GM23338 (cell line): ENCODE measurements around the gene SYNPO2. TPM values are rescaled to one million over a fixed set of nuclear protein-coding genes. Genes with fewer than 3 reads are reported as not detected.
A peak's percentile ranks its signal among the peaks of the same experiment; 100 is the strongest.

Experiments
- ATAC-seq: fragments of 200-7000 bp; cut with Tn5 transposase; 3 replicates; pipeline ENCODE4 v1.9.1; 2020
- DNase-seq: peaks from one replicate; pipeline ENCODE4 v3.0.0-alpha.2; 2015; ENCODE audit warnings: low spot score
- H2AFZ ChIP-seq: fragments of 200-600 bp; sonication (generic); 2 replicates; pipeline ENCODE4 v1.8.0; 2016; ENCODE audit warnings: antibody characterized with exemption, mild to moderate bottlenecking, moderate library complexity
- H3F3A ChIP-seq: fragments of 200-600 bp; sonication (generic); replicated peaks from 2 replicates; pipeline ENCODE4 v1.8.0; 2017; ENCODE audit warnings: antibody characterized with exemption, mixed run types, low read depth
- H3K27ac ChIP-seq: fragments of 200-600 bp; sonication (generic); 2 replicates; pipeline ENCODE4 v1.6.1; 2016; ENCODE audit warnings: low read depth
- H3K27me3 ChIP-seq: fragments of 200-600 bp; sonication (generic); 2 replicates; pipeline ENCODE4 v1.8.0; 2016; ENCODE audit warnings: mild to moderate bottlenecking, mixed run types, moderate library complexity; ENCODE audit not compliant: insufficient read depth
- H3K36me3 ChIP-seq: fragments of 200-600 bp; sonication (generic); 2 replicates; pipeline ENCODE4 v1.8.0; 2016; ENCODE audit warnings: mild to moderate bottlenecking; ENCODE audit not compliant: insufficient read depth
- H3K4me1 ChIP-seq: fragments of 200-600 bp; sonication (generic); 2 replicates; pipeline ENCODE4 v1.8.0; 2016; ENCODE audit warnings: mild to moderate bottlenecking, moderate library complexity; ENCODE audit not compliant: insufficient read depth
- H3K4me2 ChIP-seq: fragments of 200-600 bp; sonication (generic); 2 replicates; pipeline ENCODE4 v1.7.1; 2017; ENCODE audit warnings: mixed run types
- H3K4me3 ChIP-seq: fragments of 200-600 bp; sonication (generic); 2 replicates; pipeline ENCODE4 v1.6.1; 2016; ENCODE audit warnings: mixed run types
- H3K79me2 ChIP-seq: fragments of 200-600 bp; sonication (generic); replicated peaks from 2 replicates; pipeline ENCODE4 v1.8.0; 2017; ENCODE audit warnings: mild to moderate bottlenecking; ENCODE audit not compliant: insufficient read depth
- H3K9me2 ChIP-seq: fragments of 200-600 bp; sonication (generic); 2 replicates; pipeline ENCODE4 v1.8.0; 2017; ENCODE audit not compliant: insufficient read depth
- H4K20me1 ChIP-seq: fragments of 200-600 bp; sonication (generic); replicated peaks from 2 replicates; pipeline ENCODE4 v1.8.0; 2017; ENCODE audit warnings: mild to moderate bottlenecking; ENCODE audit not compliant: insufficient read depth
- H3K27ac Mint-ChIP-seq: 2 replicates; pipeline ENCODE4 v1.8.0; 2020; ENCODE audit warnings: inconsistent platforms, mild to moderate bottlenecking, moderate library complexity, mixed read lengths
- H3K27me3 Mint-ChIP-seq: 3 replicates; pipeline ENCODE4 v1.8.0; 2022; ENCODE audit warnings: low read depth, mild to moderate bottlenecking, moderate library complexity, mixed read lengths, inconsistent platforms; ENCODE audit not compliant: insufficient read depth, poor library complexity
- H3K36me3 Mint-ChIP-seq: 3 replicates; pipeline ENCODE4 v1.8.0; 2021; ENCODE audit warnings: low read depth, mild to moderate bottlenecking, inconsistent platforms, moderate library complexity, mixed read lengths
- H3K4me1 Mint-ChIP-seq: 3 replicates; pipeline ENCODE4 v1.8.0; 2020; ENCODE audit warnings: mild to moderate bottlenecking, inconsistent platforms, mixed read lengths
- H3K4me3 Mint-ChIP-seq: 3 replicates; pipeline ENCODE4 v1.8.0; 2021; ENCODE audit warnings: moderate library complexity, mild to moderate bottlenecking, inconsistent platforms, mixed read lengths
- H3K9me3 Mint-ChIP-seq: 3 replicates; pipeline ENCODE4 v1.8.0; 2020; ENCODE audit warnings: moderate library complexity, mild to moderate bottlenecking, inconsistent platforms, mixed read lengths
- ETS1 ChIP-seq: IDR thresholded peaks from 2 replicates; pipeline ENCODE4 v1.6.1; 2016; ENCODE audit warnings: antibody characterized with exemption
- JUNB ChIP-seq: IDR thresholded peaks from one replicate; pipeline ENCODE4 v1.6.1; 2016; ENCODE audit warnings: antibody characterized with exemption; ENCODE audit not compliant: unreplicated experiment
- NANOG ChIP-seq: IDR thresholded peaks from 2 replicates; pipeline ENCODE4 v1.6.1; 2016; ENCODE audit warnings: antibody characterized with exemption, borderline replicate concordance
- POLR2AphosphoS5 ChIP-seq: IDR thresholded peaks from 2 replicates; pipeline ENCODE4 v1.6.1; 2016; ENCODE audit warnings: antibody characterized with exemption, low read depth
- STAT1 ChIP-seq: IDR thresholded peaks from one replicate; pipeline ENCODE4 v1.6.1; 2016; ENCODE audit warnings: antibody characterized with exemption; ENCODE audit not compliant: unreplicated experiment
- ZNF114 ChIP-seq: fragments of 250-450 bp; sonication (Bioruptor Pico); IDR thresholded peaks from 2 replicates; pipeline ENCODE4 v1.5.0; 2020; ENCODE audit warnings: mild to moderate bottlenecking, moderate library complexity
- ZNF331 ChIP-seq: fragments of 250-450 bp; sonication (Bioruptor Pico); IDR thresholded peaks from 2 replicates; pipeline ENCODE4 v1.5.0; 2020; ENCODE audit warnings: low read depth, mild to moderate bottlenecking, moderate library complexity
- polyA plus RNA-seq: library from polyadenylated mRNA; unstranded; fragments of >200 nt; fragmentation: Nextera tagmentation; extraction: Ambion mirVana; gene quantifications from 2 replicates; pipeline ENCODE4 v1.2.1, GENCODE V29; 2016
- total RNA-seq: library from RNA; depleted of rRNA; stranded (reverse); fragments of >200 nt; shearing (Covaris generic); gene quantifications from 2 replicates; pipeline ENCODE4 v1.2.3, GENCODE V29; 2014
- TF ChIP-seq, protein P1 (sequence below), 2 experiments: fragments of 200-600 bp in 1 of 2; sonication (generic) in 1 of 2; conservative IDR thresholded peaks; 2 replicates each; pipeline versions ENCODE4 v1.5.1 to v1.6.1; 2016 to 2017; ENCODE audit warnings: antibody characterized with exemption in 2 of 2, low read depth in 2 of 2, mild to moderate bottlenecking in 2 of 2, moderate library complexity in 1 of 2
- TF ChIP-seq, protein P2 (sequence below): IDR thresholded peaks from one replicate; pipeline ENCODE4 v1.6.1; 2018; ENCODE audit warnings: antibody characterized with exemption; ENCODE audit not compliant: unreplicated experiment
- TF ChIP-seq, protein P3 (sequence below): fragments of 250-450 bp; sonication (Bioruptor Pico); IDR thresholded peaks from 2 replicates; pipeline ENCODE4 v1.5.0; 2020; ENCODE audit warnings: mild to moderate bottlenecking, moderate library complexity

SYNPO2 gene
- total and polyA plus RNA-seq, 2 experiments from 2014 or later = 2.1 to 3.4 TPM

DNA sequence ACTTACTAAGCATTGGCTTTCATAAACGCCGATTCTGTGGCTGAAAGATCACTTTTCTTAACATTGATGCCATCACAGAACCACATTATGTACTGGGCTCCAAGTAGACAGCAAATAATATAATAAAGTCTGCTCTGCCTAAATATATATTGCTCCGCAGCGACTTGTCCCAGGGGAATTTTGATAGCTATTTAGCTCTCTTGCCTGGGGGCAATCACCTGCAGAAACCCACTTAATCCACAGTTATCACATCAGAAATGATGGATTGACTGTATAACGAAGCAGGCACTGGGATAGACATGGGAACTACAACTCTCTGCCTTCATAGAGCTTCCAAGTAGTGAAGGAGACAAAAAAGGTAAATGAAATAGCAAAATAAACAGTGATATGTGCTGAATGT, 199.0 kb downstream of the SYNPO2 start (continued):
- TF ChIP-seq, protein P1, sequence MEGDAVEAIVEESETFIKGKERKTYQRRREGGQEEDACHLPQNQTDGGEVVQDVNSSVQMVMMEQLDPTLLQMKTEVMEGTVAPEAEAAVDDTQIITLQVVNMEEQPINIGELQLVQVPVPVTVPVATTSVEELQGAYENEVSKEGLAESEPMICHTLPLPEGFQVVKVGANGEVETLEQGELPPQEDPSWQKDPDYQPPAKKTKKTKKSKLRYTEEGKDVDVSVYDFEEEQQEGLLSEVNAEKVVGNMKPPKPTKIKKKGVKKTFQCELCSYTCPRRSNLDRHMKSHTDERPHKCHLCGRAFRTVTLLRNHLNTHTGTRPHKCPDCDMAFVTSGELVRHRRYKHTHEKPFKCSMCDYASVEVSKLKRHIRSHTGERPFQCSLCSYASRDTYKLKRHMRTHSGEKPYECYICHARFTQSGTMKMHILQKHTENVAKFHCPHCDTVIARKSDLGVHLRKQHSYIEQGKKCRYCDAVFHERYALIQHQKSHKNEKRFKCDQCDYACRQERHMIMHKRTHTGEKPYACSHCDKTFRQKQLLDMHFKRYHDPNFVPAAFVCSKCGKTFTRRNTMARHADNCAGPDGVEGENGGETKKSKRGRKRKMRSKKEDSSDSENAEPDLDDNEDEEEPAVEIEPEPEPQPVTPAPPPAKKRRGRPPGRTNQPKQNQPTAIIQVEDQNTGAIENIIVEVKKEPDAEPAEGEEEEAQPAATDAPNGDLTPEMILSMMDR (conservative IDR thresholded peaks at IDR 0.05; ENCODE audit: low read depth in 2 of 2) = no peak
- TF ChIP-seq ZNF114 (CRISPR knock-in tag) = no peak
- TF ChIP-seq JUNB = no peak
- TF ChIP-seq POLR2AphosphoS5 = no peak
- TF ChIP-seq, protein P2, sequence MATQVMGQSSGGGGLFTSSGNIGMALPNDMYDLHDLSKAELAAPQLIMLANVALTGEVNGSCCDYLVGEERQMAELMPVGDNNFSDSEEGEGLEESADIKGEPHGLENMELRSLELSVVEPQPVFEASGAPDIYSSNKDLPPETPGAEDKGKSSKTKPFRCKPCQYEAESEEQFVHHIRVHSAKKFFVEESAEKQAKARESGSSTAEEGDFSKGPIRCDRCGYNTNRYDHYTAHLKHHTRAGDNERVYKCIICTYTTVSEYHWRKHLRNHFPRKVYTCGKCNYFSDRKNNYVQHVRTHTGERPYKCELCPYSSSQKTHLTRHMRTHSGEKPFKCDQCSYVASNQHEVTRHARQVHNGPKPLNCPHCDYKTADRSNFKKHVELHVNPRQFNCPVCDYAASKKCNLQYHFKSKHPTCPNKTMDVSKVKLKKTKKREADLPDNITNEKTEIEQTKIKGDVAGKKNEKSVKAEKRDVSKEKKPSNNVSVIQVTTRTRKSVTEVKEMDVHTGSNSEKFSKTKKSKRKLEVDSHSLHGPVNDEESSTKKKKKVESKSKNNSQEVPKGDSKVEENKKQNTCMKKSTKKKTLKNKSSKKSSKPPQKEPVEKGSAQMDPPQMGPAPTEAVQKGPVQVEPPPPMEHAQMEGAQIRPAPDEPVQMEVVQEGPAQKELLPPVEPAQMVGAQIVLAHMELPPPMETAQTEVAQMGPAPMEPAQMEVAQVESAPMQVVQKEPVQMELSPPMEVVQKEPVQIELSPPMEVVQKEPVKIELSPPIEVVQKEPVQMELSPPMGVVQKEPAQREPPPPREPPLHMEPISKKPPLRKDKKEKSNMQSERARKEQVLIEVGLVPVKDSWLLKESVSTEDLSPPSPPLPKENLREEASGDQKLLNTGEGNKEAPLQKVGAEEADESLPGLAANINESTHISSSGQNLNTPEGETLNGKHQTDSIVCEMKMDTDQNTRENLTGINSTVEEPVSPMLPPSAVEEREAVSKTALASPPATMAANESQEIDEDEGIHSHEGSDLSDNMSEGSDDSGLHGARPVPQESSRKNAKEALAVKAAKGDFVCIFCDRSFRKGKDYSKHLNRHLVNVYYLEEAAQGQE = no peak
- no peak for TF ChIP-seq NANOG
- no peak for TF ChIP-seq ZNF331 (CRISPR knock-in tag)
- no peak for TF ChIP-seq ETS1

DNA sequence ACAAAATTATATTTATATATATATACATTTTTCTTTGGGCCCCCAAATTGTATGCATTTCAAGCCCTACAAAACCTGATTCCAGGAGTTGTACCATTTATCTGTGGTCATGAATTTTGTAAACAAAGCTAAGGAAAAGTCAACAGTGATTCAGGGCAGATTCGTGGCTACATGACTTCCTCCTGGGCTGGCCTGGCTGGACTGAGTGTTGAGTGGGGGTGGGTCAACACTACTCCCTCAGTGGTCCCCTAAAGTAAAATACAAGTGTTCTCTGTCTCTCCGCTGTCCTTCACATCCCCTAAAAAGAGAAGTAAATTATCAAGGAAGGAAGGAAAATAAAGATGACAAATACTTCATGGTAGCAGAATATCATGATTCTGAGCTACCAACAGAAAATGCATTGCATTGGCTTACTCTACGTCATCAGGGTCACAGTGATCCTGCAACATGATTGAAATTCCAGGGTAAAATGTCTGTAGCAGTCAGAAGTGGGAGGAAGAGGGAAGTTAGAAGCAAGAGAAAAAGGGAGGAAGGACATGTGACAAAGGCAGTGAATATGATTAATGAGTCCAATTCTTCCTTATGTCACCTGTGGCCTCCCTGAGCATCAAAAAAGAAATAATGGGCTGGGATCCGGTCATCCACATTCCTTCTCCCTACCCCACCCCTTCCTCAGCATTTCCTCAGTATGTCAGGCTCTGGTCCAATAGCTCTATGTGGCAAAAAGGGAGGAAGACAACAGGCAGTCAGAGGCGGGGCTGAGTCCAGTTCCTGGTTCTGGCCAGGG, 204.6 kb downstream of the SYNPO2 start:
- no peak for TF ChIP-seq STAT1
- TF ChIP-seq, protein P3, sequence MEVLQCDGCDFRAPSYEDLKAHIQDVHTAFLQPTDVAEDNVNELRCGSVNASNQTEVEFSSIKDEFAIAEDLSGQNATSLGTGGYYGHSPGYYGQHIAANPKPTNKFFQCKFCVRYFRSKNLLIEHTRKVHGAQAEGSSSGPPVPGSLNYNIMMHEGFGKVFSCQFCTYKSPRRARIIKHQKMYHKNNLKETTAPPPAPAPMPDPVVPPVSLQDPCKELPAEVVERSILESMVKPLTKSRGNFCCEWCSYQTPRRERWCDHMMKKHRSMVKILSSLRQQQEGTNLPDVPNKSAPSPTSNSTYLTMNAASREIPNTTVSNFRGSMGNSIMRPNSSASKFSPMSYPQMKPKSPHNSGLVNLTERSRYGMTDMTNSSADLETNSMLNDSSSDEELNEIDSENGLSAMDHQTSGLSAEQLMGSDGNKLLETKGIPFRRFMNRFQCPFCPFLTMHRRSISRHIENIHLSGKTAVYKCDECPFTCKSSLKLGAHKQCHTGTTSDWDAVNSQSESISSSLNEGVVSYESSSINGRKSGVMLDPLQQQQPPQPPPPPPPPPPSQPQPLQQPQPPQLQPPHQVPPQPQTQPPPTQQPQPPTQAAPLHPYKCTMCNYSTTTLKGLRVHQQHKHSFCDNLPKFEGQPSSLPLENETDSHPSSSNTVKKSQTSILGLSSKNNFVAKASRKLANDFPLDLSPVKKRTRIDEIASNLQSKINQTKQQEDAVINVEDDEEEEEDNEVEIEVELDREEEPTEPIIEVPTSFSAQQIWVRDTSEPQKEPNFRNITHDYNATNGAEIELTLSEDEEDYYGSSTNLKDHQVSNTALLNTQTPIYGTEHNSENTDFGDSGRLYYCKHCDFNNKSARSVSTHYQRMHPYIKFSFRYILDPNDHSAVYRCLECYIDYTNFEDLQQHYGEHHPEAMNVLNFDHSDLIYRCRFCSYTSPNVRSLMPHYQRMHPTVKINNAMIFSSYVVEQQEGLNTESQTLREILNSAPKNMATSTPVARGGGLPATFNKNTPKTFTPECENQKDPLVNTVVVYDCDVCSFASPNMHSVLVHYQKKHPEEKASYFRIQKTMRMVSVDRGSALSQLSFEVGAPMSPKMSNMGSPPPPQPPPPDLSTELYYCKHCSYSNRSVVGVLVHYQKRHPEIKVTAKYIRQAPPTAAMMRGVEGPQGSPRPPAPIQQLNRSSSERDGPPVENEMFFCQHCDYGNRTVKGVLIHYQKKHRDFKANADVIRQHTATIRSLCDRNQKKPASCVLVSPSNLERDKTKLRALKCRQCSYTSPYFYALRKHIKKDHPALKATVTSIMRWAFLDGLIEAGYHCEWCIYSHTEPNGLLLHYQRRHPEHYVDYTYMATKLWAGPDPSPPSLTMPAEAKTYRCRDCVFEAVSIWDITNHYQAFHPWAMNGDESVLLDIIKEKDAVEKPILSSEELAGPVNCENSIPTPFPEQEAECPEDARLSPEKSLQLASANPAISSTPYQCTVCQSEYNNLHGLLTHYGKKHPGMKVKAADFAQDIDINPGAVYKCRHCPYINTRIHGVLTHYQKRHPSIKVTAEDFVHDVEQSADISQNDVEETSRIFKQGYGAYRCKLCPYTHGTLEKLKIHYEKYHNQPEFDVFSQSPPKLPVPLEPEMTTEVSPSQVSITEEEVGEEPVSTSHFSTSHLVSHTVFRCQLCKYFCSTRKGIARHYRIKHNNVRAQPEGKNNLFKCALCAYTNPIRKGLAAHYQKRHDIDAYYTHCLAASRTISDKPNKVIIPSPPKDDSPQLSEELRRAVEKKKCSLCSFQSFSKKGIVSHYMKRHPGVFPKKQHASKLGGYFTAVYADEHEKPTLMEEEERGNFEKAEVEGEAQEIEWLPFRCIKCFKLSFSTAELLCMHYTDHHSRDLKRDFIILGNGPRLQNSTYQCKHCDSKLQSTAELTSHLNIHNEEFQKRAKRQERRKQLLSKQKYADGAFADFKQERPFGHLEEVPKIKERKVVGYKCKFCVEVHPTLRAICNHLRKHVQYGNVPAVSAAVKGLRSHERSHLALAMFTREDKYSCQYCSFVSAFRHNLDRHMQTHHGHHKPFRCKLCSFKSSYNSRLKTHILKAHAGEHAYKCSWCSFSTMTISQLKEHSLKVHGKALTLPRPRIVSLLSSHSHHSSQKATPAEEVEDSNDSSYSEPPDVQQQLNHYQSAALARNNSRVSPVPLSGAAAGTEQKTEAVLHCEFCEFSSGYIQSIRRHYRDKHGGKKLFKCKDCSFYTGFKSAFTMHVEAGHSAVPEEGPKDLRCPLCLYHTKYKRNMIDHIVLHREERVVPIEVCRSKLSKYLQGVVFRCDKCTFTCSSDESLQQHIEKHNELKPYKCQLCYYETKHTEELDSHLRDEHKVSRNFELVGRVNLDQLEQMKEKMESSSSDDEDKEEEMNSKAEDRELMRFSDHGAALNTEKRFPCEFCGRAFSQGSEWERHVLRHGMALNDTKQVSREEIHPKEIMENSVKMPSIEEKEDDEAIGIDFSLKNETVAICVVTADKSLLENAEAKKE (CRISPR knock-in tag) = no peak
- no peak for TF ChIP-seq NANOG
- no peak for TF ChIP-seq ZNF114 (CRISPR knock-in tag)
- no peak overlapping the region for H3K4me2 ChIP-seq
- ATAC-seq (no peak), DNase-seq (no peak)
- H3K36me3 Mint-ChIP-seq = no peaks in the 10 kb centered on the region
- no peaks in the 10 kb centered on the region for H3K36me3 ChIP-seq
- peaks cover 2% of the 10 kb centered on the region; the same call in 2 of the 3 replicates for H3K4me1 Mint-ChIP-seq
- peaks cover 2% of the 10 kb centered on the region for H3K27me3 Mint-ChIP-seq
- H3K27me3 ChIP-seq = no peaks in the 10 kb centered on the region
- peaks cover 7% of the 10 kb centered on the region for H3K9me2 ChIP-seq
- H3K27ac Mint-ChIP-seq = no peak overlapping the region
- H3K79me2 ChIP-seq = no peaks in the 10 kb centered on the region
- no peaks in the 10 kb centered on the region; the same call in 1 of the 2 replicates for H3K4me1 ChIP-seq
- no peaks in the 10 kb centered on the region for H3F3A ChIP-seq
- H3K9me3 Mint-ChIP-seq = no peaks in the 10 kb centered on the region; the same call in 2 of the 3 replicates
- H3K27ac ChIP-seq = no peak overlapping the region
- H3K4me3 Mint-ChIP-seq = no peak overlapping the region
- no peak overlapping the region for H3K4me3 ChIP-seq
- H4K20me1 ChIP-seq = no peaks in the 10 kb centered on the region
- H2AFZ ChIP-seq = peak overlapping the region; percentile 60
